HG02642 (cell line): ENCODE results near the gene MYBBP1A.

Source experiments
- ATAC-seq: cut with Tn5 transposase; IDR thresholded peaks from one replicate; pipeline ENCODE4 v1.9.1; 2021; ENCODE audit warnings: mild to moderate bottlenecking; ENCODE audit not compliant: unreplicated experiment, poor library complexity

MYBBP1A gene

GRCh38 chr17:4538236-4539002, 16.8 kb downstream of the MYBBP1A start:
- no peak for ATAC-seq

- no peak for ATAC-seq
Observed at GRCh38 chr17:4537451-4538235, 17.5 kb downstream of the MYBBP1A start.

- ATAC-seq: no peak
Observed at GRCh38 chr17:4536742-4537411, 18.3 kb downstream of the MYBBP1A start.

- ATAC-seq: no peak
Observed at GRCh38 chr17:4536259-4536741, 18.9 kb downstream of the MYBBP1A start.

GRCh38 chr17:4535667-4536258, 19.4 kb downstream of the MYBBP1A start:
- ATAC-seq: no peak

GRCh38 chr17:4534928-4535666, 20.1 kb downstream of the MYBBP1A start:
- ATAC-seq: no peak

GRCh38 chr17:4534515-4534914, 20.7 kb downstream of the MYBBP1A start:
- no peak for ATAC-seq

- no peak for ATAC-seq
Observed at GRCh38 chr17:4533523-4534504, 21.4 kb downstream of the MYBBP1A start.

- no peak for ATAC-seq
Observed at GRCh38 chr17:4532860-4533522, 22.2 kb downstream of the MYBBP1A start.

GRCh38 chr17:4531988-4532736, 23.0 kb downstream of the MYBBP1A start:
- ATAC-seq: no peak

GRCh38 chr17:4530799-4531730, 24.1 kb downstream of the MYBBP1A start:
- no peak for ATAC-seq

- no peak for ATAC-seq
Observed at GRCh38 chr17:4529533-4530152, 25.5 kb downstream of the MYBBP1A start.

GRCh38 chr17:4527566-4528125, 27.5 kb downstream of the MYBBP1A start:
- ATAC-seq: no peak

GRCh38 chr17:4527134-4527533, 28.1 kb downstream of the MYBBP1A start:
- no peak for ATAC-seq

- ATAC-seq: no peak
Observed at GRCh38 chr17:4525691-4526397, 29.3 kb downstream of the MYBBP1A start.
